Ascending aorta (tissue), 2 donors: ENCODE results near the gene TMEM63B. TPM values are rescaled to one million over a fixed set of nuclear protein-coding genes. Genes with fewer than 3 reads are reported as not detected.
"Not testable (repeated sequence)": the region's sequence is repeated elsewhere in the genome, so short reads cannot be mapped to it uniquely, and the experiment has no call there.

Experiments used
- DNase-seq, 2 donors: peaks; one replicate each; pipeline ENCODE4 v3.0.0-alpha.2; 2019; ENCODE audit warnings: low spot score in 2 of 2
- H3K27ac ChIP-seq, 2 donors: fragments of 200-600 bp; sonication (generic); one replicate each; pipeline ENCODE4 v1.5.1; 2016 to 2017; ENCODE audit warnings: mild to moderate bottlenecking in 1 of 2
- H3K27me3 ChIP-seq: fragments of 200-600 bp; sonication (generic); one replicate; pipeline ENCODE4 v1.5.1; 2017
- H3K36me3 ChIP-seq, 2 donors: fragments of 200-600 bp; sonication (generic); one replicate each; pipeline ENCODE4 v1.5.1; 2016
- H3K4me1 ChIP-seq, 2 donors: fragments of 200-600 bp; sonication (generic); one replicate each; pipeline ENCODE4 v1.5.1; 2016 to 2017; ENCODE audit warnings: mild to moderate bottlenecking in 1 of 2
- H3K4me3 ChIP-seq, 2 donors: fragments of 200-600 bp; sonication (generic); one replicate each; pipeline ENCODE4 v1.5.1; 2016 to 2017; ENCODE audit warnings: mild to moderate bottlenecking in 1 of 2
- H3K9me3 ChIP-seq, 2 donors: fragments of 200-600 bp; sonication (generic); one replicate each; pipeline ENCODE4 v1.5.1; 2016
- CTCF ChIP-seq, 3 experiments: fragments of 200-600 bp in 2 of 3; fragments of 450-650 bp in 1 of 3; sonication (generic) in 2 of 3; IDR thresholded peaks; one replicate each; pipeline ENCODE4 v1.5.1; 2016 to 2019; ENCODE audit warnings: antibody characterized with exemption in 3 of 3, mild to moderate bottlenecking in 1 of 3, moderate library complexity in 1 of 3
- intact Hi-C: fragments of 100-400 bp; cut with DNase I; formaldehyde crosslinking; loops from one replicate; pipeline ENCODE4 v1.15.1; 2023
- total RNA-seq: library from RNA; depleted of rRNA; stranded (reverse); fragments of >200 nt; gene quantifications from one replicate; pipeline ENCODE4 v1.1.0, GENCODE V29; 2016

Gene TMEM63B
- total RNA-seq, 1 donor from 2014 or later: 9.6 TPM

DNA sequence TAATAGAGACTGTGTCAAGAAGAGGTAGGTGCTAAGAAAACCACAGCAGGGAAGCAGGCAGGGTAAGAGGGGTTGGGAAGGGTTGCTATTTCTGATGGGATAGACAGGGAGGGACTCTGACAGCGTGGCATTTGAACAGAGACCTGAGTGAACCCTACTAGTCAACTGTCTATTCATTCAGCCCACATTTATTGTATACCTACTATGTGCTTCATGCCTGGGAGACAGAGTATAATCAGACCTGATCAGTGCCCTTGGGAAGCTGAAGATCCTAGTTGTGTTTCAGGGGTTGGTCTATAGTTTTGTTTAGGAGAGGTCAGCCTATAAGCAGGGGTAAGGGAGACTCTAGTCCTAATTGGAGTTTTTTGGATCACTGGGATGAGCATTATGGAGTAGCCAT lies 16.4 kb downstream of the TMEM63B start:
- H3K27me3 ChIP-seq: no peaks in the 10 kb centered on the region
- no peaks in the 10 kb centered on the region for H3K9me3 ChIP-seq
- H3K36me3 ChIP-seq: peaks cover 55 to 84% of the 10 kb centered on the region in 2 donors
- H3K27ac ChIP-seq: no peak overlapping the region
- no peaks in the 10 kb centered on the region for H3K4me1 ChIP-seq
- intact Hi-C loops: no loop called here
- no peak for DNase-seq
- TF ChIP-seq CTCF (IDR thresholded peaks at IDR 0.05): no peak
- H3K4me3 ChIP-seq: no peak overlapping the region

DNA sequence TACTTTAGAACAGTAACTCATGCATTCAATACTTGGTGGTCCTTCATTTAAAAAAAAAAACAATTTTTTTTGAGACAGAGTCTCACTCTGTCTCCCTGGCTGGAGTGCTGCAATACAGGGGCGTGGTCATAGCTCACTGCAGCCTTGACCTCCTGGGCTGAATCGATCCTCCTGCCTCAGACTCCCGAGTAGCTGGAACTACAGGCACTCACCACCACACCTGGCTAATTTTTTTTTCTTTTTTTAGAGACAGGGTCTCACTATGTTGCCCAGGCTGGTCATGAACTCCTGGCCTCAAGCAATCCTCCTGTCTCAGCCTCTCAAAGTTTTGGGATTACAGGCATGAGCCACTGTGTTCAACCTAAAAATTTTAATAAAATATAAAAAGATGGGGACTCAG lies 17.2 kb downstream of the TMEM63B start:
- H3K4me1 ChIP-seq, DNase-seq, H3K27me3 ChIP-seq, intact Hi-C loops, H3K9me3 ChIP-seq, H3K27ac ChIP-seq, H3K4me3 ChIP-seq: not testable (repeated sequence)
- H3K36me3 ChIP-seq: peaks cover 50 to 85% of the 10 kb centered on the region in 2 donors

- TF ChIP-seq CTCF (IDR thresholded peaks at IDR 0.05): no peak
- Histone ChIP-seq H3K4me3 (no peak overlapping the region), H3K27ac (no peak overlapping the region), H3K9me3 (no peaks in the 10 kb centered on the region), H3K27me3 (no peaks in the 10 kb centered on the region), H3K36me3 (peaks cover 45 to 78% of the 10 kb centered on the region in 2 donors), H3K4me1 (no peaks in the 10 kb centered on the region)
- DNase-seq: no peak
- intact Hi-C loops: no loop called here
These were observed 18.5 kb downstream of the TMEM63B start for GRCh38 chr6:44145839-44146238.

DNA sequence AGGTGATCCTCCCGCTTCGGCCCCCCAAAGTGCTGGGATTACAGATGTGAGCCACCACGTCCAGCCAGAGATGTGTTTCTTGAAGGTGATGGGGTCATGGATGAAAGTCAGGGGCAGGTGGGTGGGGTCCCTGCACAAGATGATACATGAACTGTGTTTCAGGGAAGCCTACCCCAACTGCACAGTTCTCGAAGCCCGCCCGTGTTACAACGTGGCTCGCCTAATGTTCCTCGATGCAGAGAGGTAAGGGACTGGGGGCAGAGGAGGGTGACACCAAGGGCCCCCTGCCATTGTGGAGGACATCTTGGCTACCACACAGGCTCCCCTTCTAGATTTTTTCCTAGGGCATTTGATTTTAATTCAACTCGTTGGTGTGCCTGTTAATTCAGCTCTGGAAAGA lies 19.3 kb downstream of the TMEM63B start:
- no peaks in the 10 kb centered on the region for H3K9me3 ChIP-seq
- H3K4me1 ChIP-seq: peaks cover 0 to 2% of the 10 kb centered on the region in 2 donors
- H3K27ac ChIP-seq: no peak overlapping the region
- no peak overlapping the region for H3K4me3 ChIP-seq
- H3K27me3 ChIP-seq: no peaks in the 10 kb centered on the region
- no peak for DNase-seq
- H3K36me3 ChIP-seq: peaks cover 37 to 70% of the 10 kb centered on the region in 2 donors
- TF ChIP-seq CTCF (IDR thresholded peaks at IDR 0.05): no peak
- intact Hi-C loops: no loop called here

GRCh38 chr6:44147256-44147655 lies 19.9 kb downstream of the TMEM63B start:
- DNase-seq: no peak
- intact Hi-C loops: no loop called here

DNA sequence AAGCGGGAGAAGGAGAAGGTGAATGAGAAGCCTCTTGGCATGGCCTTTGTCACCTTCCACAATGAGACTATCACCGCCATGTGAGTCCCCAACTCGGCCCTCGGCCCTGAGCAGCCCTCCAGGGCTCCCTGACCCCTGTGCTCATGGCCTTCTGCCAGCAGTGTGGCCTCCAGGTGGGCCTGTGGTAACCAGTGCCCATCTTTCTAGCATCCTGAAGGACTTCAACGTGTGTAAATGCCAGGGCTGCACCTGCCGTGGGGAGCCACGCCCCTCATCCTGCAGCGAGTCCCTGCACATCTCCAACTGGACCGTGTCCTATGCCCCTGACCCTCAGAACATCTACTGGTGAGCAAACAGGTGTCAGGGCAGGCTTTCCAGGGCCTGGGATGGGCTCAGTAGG lies 21.0 kb downstream of the TMEM63B start:
- peaks cover 33 to 64% of the 10 kb centered on the region in 2 donors for H3K36me3 ChIP-seq
- no peak for TF ChIP-seq CTCF (IDR thresholded peaks at IDR 0.05)

More at GRCh38 chr6:44147256-44147655, 19.9 kb downstream of the TMEM63B start:
- H3K4me3 ChIP-seq: no peak overlapping the region
- H3K9me3 ChIP-seq: no peaks in the 10 kb centered on the region
- no peaks in the 10 kb centered on the region for H3K27me3 ChIP-seq
- no peak for TF ChIP-seq CTCF (IDR thresholded peaks at IDR 0.05)
- peaks cover 37 to 66% of the 10 kb centered on the region in 2 donors for H3K36me3 ChIP-seq
- H3K27ac ChIP-seq: no peak overlapping the region
- peaks cover 0 to 3% of the 10 kb centered on the region in 2 donors for H3K4me1 ChIP-seq

More for the DNA sequence above, 21.0 kb downstream of the TMEM63B start:
- intact Hi-C loops: no loop called here
- Histone ChIP-seq H3K4me3 (no peak overlapping the region), H3K9me3 (no peaks in the 10 kb centered on the region), H3K27ac (no peak overlapping the region), H3K27me3 (no peaks in the 10 kb centered on the region), H3K4me1 (peaks cover 0 to 3% of the 10 kb centered on the region in 2 donors)
- DNase-seq: no peak
